H9 (cell line): ENCODE results near the gene CHCHD6. TPM values are rescaled to one million over a fixed set of nuclear protein-coding genes. Genes with fewer than 3 reads are reported as not detected.

ENCODE experiments used
- DNase-seq: peaks from one replicate; pipeline ENCODE4 v3.0.0-alpha.2; 2017
- H2AFZ ChIP-seq: one replicate; pipeline ENCODE4 v1.6.1; 2013; ENCODE audit warnings: mild to moderate bottlenecking, low read length, control low read depth, moderate library complexity
- H2AK5ac ChIP-seq: 2 replicates; pipeline ENCODE4 v1.6.1; 2013; ENCODE audit warnings: low read length, control low read depth, mixed read lengths; ENCODE audit not compliant: insufficient read length
- H2BK120ac ChIP-seq: one replicate; pipeline ENCODE4 v1.6.1; 2013; ENCODE audit warnings: low read depth, mild to moderate bottlenecking, low read length, control low read depth, inconsistent platforms; ENCODE audit not compliant: poor library complexity, severe bottlenecking
- H2BK12ac ChIP-seq: 2 replicates; pipeline ENCODE4 v1.6.1; 2013; ENCODE audit warnings: low read length, control low read depth, mixed read lengths, low read depth; ENCODE audit not compliant: insufficient read length
- H2BK15ac ChIP-seq: 2 replicates; pipeline ENCODE4 v1.6.1; 2013; ENCODE audit warnings: low read depth, low read length, control low read depth
- H2BK20ac ChIP-seq: one replicate; pipeline ENCODE4 v1.6.1; 2013; ENCODE audit warnings: low read depth, mild to moderate bottlenecking, low read length, control low read depth, inconsistent platforms; ENCODE audit not compliant: poor library complexity, severe bottlenecking
- H2BK5ac ChIP-seq: 2 replicates; pipeline ENCODE4 v1.6.1; 2013; ENCODE audit warnings: low read length, control low read depth, mixed read lengths; ENCODE audit not compliant: insufficient read length
- H3K14ac ChIP-seq: 2 replicates; pipeline ENCODE4 v1.6.1; 2013; ENCODE audit warnings: low read length, control low read depth; ENCODE audit not compliant: insufficient read depth
- H3K18ac ChIP-seq: 2 replicates; pipeline ENCODE4 v1.6.1; 2013; ENCODE audit warnings: low read depth, mild to moderate bottlenecking, mixed read lengths, low read length, control low read depth; ENCODE audit not compliant: insufficient read length
- H3K23ac ChIP-seq: 2 replicates; pipeline ENCODE4 v1.6.1; 2013; ENCODE audit warnings: low read length, control low read depth, mixed read lengths, low read depth; ENCODE audit not compliant: insufficient read length
- H3K23me2 ChIP-seq: 2 replicates; pipeline ENCODE4 v1.6.1; 2013; ENCODE audit warnings: low read depth, mild to moderate bottlenecking, mixed read lengths, low read length, control low read depth; ENCODE audit not compliant: insufficient read length, poor library complexity, severe bottlenecking
- H3K27ac ChIP-seq: 2 replicates; pipeline ENCODE4 v1.5.1; 2013; ENCODE audit warnings: low read length, control low read depth, mixed read lengths, low read depth; ENCODE audit not compliant: insufficient read length
- H3K27me3 ChIP-seq: 2 replicates; pipeline ENCODE4 v1.6.1; 2013; ENCODE audit warnings: low read length, control low read depth, inconsistent platforms; ENCODE audit not compliant: insufficient read depth
- H3K4ac ChIP-seq: 2 replicates; pipeline ENCODE4 v1.6.1; 2013; ENCODE audit warnings: low read depth, mild to moderate bottlenecking, control low read depth, inconsistent platforms, low read length, moderate library complexity
- H3K4me1 ChIP-seq: 2 replicates; pipeline ENCODE4 v1.6.1; 2013; ENCODE audit warnings: low read length, control low read depth, inconsistent platforms; ENCODE audit not compliant: insufficient read depth
- H3K4me2 ChIP-seq: 2 replicates; pipeline ENCODE4 v1.6.1; 2013; ENCODE audit warnings: low read length, control low read depth, mixed read lengths; ENCODE audit not compliant: insufficient read length, insufficient read depth
- H3K56ac ChIP-seq: 2 replicates; pipeline ENCODE4 v1.6.1; 2013; ENCODE audit warnings: low read depth, mild to moderate bottlenecking, mixed read lengths, low read length, control low read depth; ENCODE audit not compliant: insufficient read length
- H3K79me1 ChIP-seq: 2 replicates; pipeline ENCODE4 v1.6.1; 2013; ENCODE audit warnings: low read depth, mild to moderate bottlenecking, moderate library complexity, low read length, control low read depth, inconsistent platforms; ENCODE audit not compliant: insufficient read depth, poor library complexity, severe bottlenecking
- H3K79me2 ChIP-seq: 2 replicates; pipeline ENCODE4 v1.6.1; 2013; ENCODE audit warnings: low read length, control low read depth, inconsistent platforms; ENCODE audit not compliant: insufficient read depth
- H3K9ac ChIP-seq: 2 replicates; pipeline ENCODE4 v1.6.1; 2013; ENCODE audit warnings: low read length, control low read depth, mixed read lengths; ENCODE audit not compliant: insufficient read length; ENCODE audit errors: extremely low read depth
- H3K9me3 ChIP-seq: one replicate; pipeline ENCODE4 v1.6.1; 2013; ENCODE audit warnings: low read depth, low read length, inconsistent platforms; ENCODE audit not compliant: control insufficient read depth
- H3T11ph ChIP-seq: one replicate; pipeline ENCODE4 v1.6.1; 2013; ENCODE audit warnings: mild to moderate bottlenecking, low read length, control low read depth, inconsistent platforms
- H4K20me1 ChIP-seq: one replicate; pipeline ENCODE4 v1.6.1; 2013; ENCODE audit not compliant: control insufficient read depth, insufficient read length, insufficient read depth
- H4K5ac ChIP-seq: 2 replicates; pipeline ENCODE4 v1.6.1; 2013; ENCODE audit warnings: low read depth, mild to moderate bottlenecking, mixed read lengths, low read length, control low read depth; ENCODE audit not compliant: insufficient read length
- H4K8ac ChIP-seq: replicated peaks from 2 replicates; pipeline ENCODE4 v1.6.1; 2013; ENCODE audit warnings: low read length, control low read depth, mixed read lengths, low read depth; ENCODE audit not compliant: insufficient read length
- H4K91ac ChIP-seq: 2 replicates; pipeline ENCODE4 v1.6.1; 2013; ENCODE audit warnings: low read depth, mild to moderate bottlenecking, moderate library complexity, mixed read lengths, low read length, control low read depth; ENCODE audit not compliant: insufficient read length
- H3K27ac Mint-ChIP-seq, 3 experiments: 2 replicates in 2 of 3; 3 replicates in 1 of 3; pipeline ENCODE4 v1.8.0; 2020 to 2021; ENCODE audit warnings: mixed read lengths in 3 of 3, mild to moderate bottlenecking in 1 of 3, moderate library complexity in 1 of 3
- H3K27me3 Mint-ChIP-seq: 2 replicates; pipeline ENCODE4 v1.8.0; 2021; ENCODE audit warnings: low read depth, mild to moderate bottlenecking, moderate library complexity, mixed read lengths
- H3K36me3 Mint-ChIP-seq, 3 experiments: 2 replicates in 2 of 3; 3 replicates in 1 of 3; pipeline ENCODE4 v1.8.0; 2020 to 2021; ENCODE audit warnings: low read depth in 3 of 3, mixed read lengths in 3 of 3; ENCODE audit not compliant: insufficient read depth in 1 of 3
- H3K4me1 Mint-ChIP-seq, 2 experiments: 2 replicates each; pipeline ENCODE4 v1.8.0; 2020; ENCODE audit warnings: mixed read lengths in 2 of 2
- H3K4me3 Mint-ChIP-seq, 2 experiments: 2 replicates in 1 of 2; 3 replicates in 1 of 2; pipeline ENCODE4 v1.8.0; 2020 to 2021; ENCODE audit warnings: mild to moderate bottlenecking in 2 of 2, mixed read lengths in 2 of 2, moderate library complexity in 1 of 2
- H3K9me3 Mint-ChIP-seq, 2 experiments: 2 replicates in 1 of 2; 3 replicates in 1 of 2; pipeline ENCODE4 v1.8.0; 2020; ENCODE audit warnings: mild to moderate bottlenecking in 2 of 2, mixed read lengths in 2 of 2, moderate library complexity in 1 of 2
- CTCF ChIP-seq: fragments of 200-600 bp; sonication (generic); conservative IDR thresholded peaks from 3 replicates; pipeline ENCODE4 v1.8.0; 2021; ENCODE audit warnings: antibody characterized with exemption, mild to moderate bottlenecking
- WGBS: extraction: QIAGEN DNeasy Blood & Tissue Kit; methylation state at CpG from one replicate; pipeline ENCODE4 v1.1.7; 2013; ENCODE audit warnings: missing lambda C conversion rate, low lambda C conversion rate, mixed read lengths; ENCODE audit not compliant: insufficient read length; ENCODE audit errors: extremely low coverage; 5-methylcytosine and 5-hydroxymethylcytosine counted together
- total RNA-seq: library from RNA; stranded (reverse); gene quantifications from 2 replicates; pipeline ENCODE4 v1.2.1, GENCODE V29; 2021

CHCHD6 gene
- total RNA-seq, 1 experiment from 2014 or later = 34.2 TPM

GRCh38 chr3:126963261-126964190 lies 259.5 kb downstream of the CHCHD6 start:
- Mint-ChIP-seq H3K4me3 (no peak overlapping the region; a peak in 1 of 5 replicates), H3K36me3 (no peaks in the 10 kb centered on the region; a peak in 1 of 7 replicates), H3K9me3 (no peaks in the 10 kb centered on the region), H3K27ac (0 out of 7 replicates have a peak overlapping the region, but pooled peaks of 1 of the 3 experiments have one; percentile 43), H3K27me3 (no peaks in the 10 kb centered on the region), H3K4me1 (peaks cover 26 to 31% of the 10 kb centered on the region in 2 experiments)
- H3K9ac ChIP-seq = no peak overlapping the region
- no peak for DNase-seq
- no peak overlapping the region for H3K18ac ChIP-seq
- no peak overlapping the region for H2AFZ ChIP-seq
- no peak overlapping the region for H4K8ac ChIP-seq
- no peak overlapping the region for H4K91ac ChIP-seq
- no peaks in the 10 kb centered on the region for H3K9me3 ChIP-seq
- no peak overlapping the region for H3K4ac ChIP-seq
- H3K23me2 ChIP-seq = no peaks in the 10 kb centered on the region
- H3K27me3 ChIP-seq = no peaks in the 10 kb centered on the region
- no peaks in the 10 kb centered on the region for H3K79me2 ChIP-seq
- no peaks in the 10 kb centered on the region for H4K20me1 ChIP-seq
- no peak overlapping the region for H2BK20ac ChIP-seq
- no peak overlapping the region for H3K56ac ChIP-seq
- H3T11ph ChIP-seq = no peak overlapping the region
- H3K14ac ChIP-seq = no peak overlapping the region; the same call in 1 of the 2 replicates
- H2BK12ac ChIP-seq = no peak overlapping the region
- no peak overlapping the region for H2BK15ac ChIP-seq
- H3K27ac ChIP-seq = no peak overlapping the region
- no peak overlapping the region for H4K5ac ChIP-seq
- no peak overlapping the region for H3K4me2 ChIP-seq
- H3K79me1 ChIP-seq = no peaks in the 10 kb centered on the region
- H2BK5ac ChIP-seq = no peak overlapping the region
- no peak overlapping the region for H2BK120ac ChIP-seq
- no peak for TF ChIP-seq CTCF
- H3K4me1 ChIP-seq = no peaks in the 10 kb centered on the region
- no CpG with 5 or more reads among the region's 7 CpGs for WGBS
- H2AK5ac ChIP-seq = no peak overlapping the region
- no peak overlapping the region for H3K23ac ChIP-seq
